ENCODE results near the gene INHBB. TPM values are rescaled to one million over a fixed set of nuclear protein-coding genes. Genes with fewer than 3 reads are reported as not detected.

INHBB gene
- total and polyA plus RNA-seq, 2 of the 4 experiments (the other 2 are of a cell fraction): 0.18 to 0.92 TPM

- in situ Hi-C loops (cut with MboI; ENCODE audit: low sequenced_read_pairs) (no loop called here), dilution Hi-C loops (cut with HindIII; ENCODE audit: low sequenced_read_pairs, unreplicated experiment) (no loop called here), intact Hi-C loops (cut with micrococcal nuclease) (no loop called here)
- Histone ChIP-seq H3K9me3 (ENCODE audit: control insufficient read depth, insufficient read depth, low read length) (no peaks in the 10 kb centered on the region), H2AK9ac (replicated peaks; ENCODE audit: low read depth, low read length, poor library complexity) (no peak overlapping the region), H4K5ac (ENCODE audit: low read depth, low read length) (no peak overlapping the region), H2BK20ac (ENCODE audit: low read depth, low read length) (no peak overlapping the region), H3K14ac (replicated peaks; ENCODE audit: low read depth, low read length) (no peak overlapping the region), H4K8ac (ENCODE audit: low read depth in 2 of 2, low read length in 2 of 2) (no peak overlapping the region), H2BK120ac (ENCODE audit: low read depth, low read length) (no peak overlapping the region), H4K20me1 (ENCODE audit: insufficient read depth, low read length) (no peaks in the 10 kb centered on the region), H2BK5ac (ENCODE audit: low read depth, low read length, poor library complexity, severe bottlenecking) (no peak overlapping the region), H3K18ac (ENCODE audit: low read depth, low read length) (no peak overlapping the region), H2AFZ (replicated peaks; ENCODE audit: low read length, poor library complexity) (no peak overlapping the region), H3K27me3 (ENCODE audit: control insufficient read depth, insufficient read depth, low read length) (peaks cover 50% of the 10 kb centered on the region), H4K91ac (ENCODE audit: insufficient read depth, low read depth, low read length) (no peak overlapping the region), H3K4me3 (ENCODE audit: insufficient read depth, low read depth, low read length) (no peak overlapping the region), H2BK15ac (ENCODE audit: low read depth, low read length) (no peak overlapping the region), H3K36me3 (ENCODE audit: control insufficient read depth, insufficient read depth, low read length) (no peaks in the 10 kb centered on the region), H3K9ac (ENCODE audit: low read depth, low read length) (no peak overlapping the region), H3K27ac (ENCODE audit: insufficient read depth, low read length) (no peak overlapping the region), H2AK5ac (ENCODE audit: low read depth, low read length) (no peak overlapping the region), H3K4me1 (ENCODE audit: control insufficient read depth, insufficient read depth, low read length) (peaks cover 3% of the 10 kb centered on the region; the same call in 1 of the 2 replicates), H3K23ac (ENCODE audit: low read depth, low read length) (no peak overlapping the region), H3K4me2 (ENCODE audit: low read depth, low read length) (no peak overlapping the region), H3K4ac (ENCODE audit: low read depth, low read length) (no peak overlapping the region), H3K79me1 (ENCODE audit: low read depth in 1 of 2, low read length in 2 of 2) (no peaks in the 10 kb centered on the region), H3K9me1 (ENCODE audit: insufficient read depth, low read length) (no peaks in the 10 kb centered on the region), H3K56ac (ENCODE audit: extremely low read depth, insufficient read depth, low read length) (no peak overlapping the region)
- TF ChIP-seq RAD21 (IDR thresholded peaks at IDR 0.05; ENCODE audit: low read length) (no peak), RCOR1 (IDR thresholded peaks at IDR 0.05; ENCODE audit: insufficient replicate concordance, low read length) (no peak), MAZ (IDR thresholded peaks at IDR 0.05; ENCODE audit: borderline replicate concordance, low read depth, low read length) (no peak), MAFK (IDR thresholded peaks at IDR 0.05; ENCODE audit: low read depth, low read length) (no peak), POLR2A (IDR thresholded peaks at IDR 0.05; ENCODE audit: low read depth, low read length) (no peak), CHD1 (IDR thresholded peaks at IDR 0.05; ENCODE audit: low read depth, low read length) (no peak)
- DNase-seq (no peak), ATAC-seq (ENCODE audit: low read depth) (no peak)
- BruUV-seq (replicated peaks): no TSS peak
- ChIA-PET POLR2A (ENCODE audit: unreplicated experiment) (no interaction called here), CTCF (interaction anchor here (1.2 kb wide), 1 partner anchor 9 kb away, joined by 3 read pairs; no protein-coding TSS in a partner anchor)
- 95% methylated on average over 3 of the region's 10 CpGs; no CpG with 5 or more reads in 1 of the 2 experiments for WGBS, 2 experiments (ENCODE audit: extremely low coverage in 2 of 2, insufficient read length in 1 of 2)
Measured at GRCh38 chr2:120321721-120322284, 24.1 kb upstream of the INHBB start.

Measured in IMR-90 (cell line).